NT2/D1 (cell line): ENCODE data around the gene ARID2.

Source experiments
- SUZ12 ChIP-seq: IDR thresholded peaks from 2 replicates; pipeline ENCODE4 v1.6.1; 2011; ENCODE audit not compliant: insufficient read length, insufficient read depth; ENCODE audit errors: extremely low read depth
- YY1 ChIP-seq: IDR thresholded peaks from 2 replicates; pipeline ENCODE4 v1.6.1; 2011; ENCODE audit not compliant: insufficient read length, insufficient read depth
- ZNF274 ChIP-seq: IDR thresholded peaks from 2 replicates; pipeline ENCODE4 v1.6.1; 2011; ENCODE audit warnings: mild to moderate bottlenecking, low read depth, low read length

DNA sequence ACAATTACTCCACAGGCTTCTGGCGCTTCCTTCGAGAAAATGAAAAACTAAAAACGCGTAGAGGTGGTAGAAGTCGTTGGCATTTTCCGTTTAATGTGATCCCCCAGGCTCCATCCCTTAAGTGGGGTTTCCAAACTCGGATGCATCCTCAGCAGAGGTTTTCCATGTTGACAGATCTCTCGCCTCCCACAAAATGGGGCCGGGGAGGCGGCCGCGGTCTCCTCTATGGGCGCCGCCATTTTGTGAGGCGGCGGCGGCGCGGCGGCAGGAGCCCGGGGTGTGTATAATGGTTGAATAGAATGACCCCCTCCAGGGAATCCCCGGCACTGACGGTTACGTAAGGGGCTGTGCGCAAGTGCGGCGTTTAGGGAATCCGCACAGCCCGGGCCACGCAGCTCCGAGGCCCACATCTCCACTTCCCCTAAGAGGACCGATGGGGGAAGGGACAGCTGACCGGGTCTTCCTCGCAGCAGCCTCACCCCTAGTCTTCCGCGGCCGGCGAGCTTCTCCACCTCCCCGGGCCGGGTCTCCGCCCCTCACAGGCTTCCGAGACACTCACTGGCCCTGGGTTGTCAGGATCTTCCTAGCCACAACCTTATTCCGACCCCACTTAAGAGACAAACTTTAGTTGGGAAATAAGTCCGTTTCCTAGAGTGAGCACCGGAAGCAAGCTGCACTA lies 2.1 kb upstream of the ARID2 start:
- TF ChIP-seq ZNF274 (no peak), YY1 (peak; percentile 94), SUZ12 (no peak)
